GM18868 (cell line): ENCODE data around the gene TRMT2B.
"Not testable (repeated sequence)": the region's sequence is repeated elsewhere in the genome, so short reads cannot be mapped to it uniquely, and the experiment has no call there.

Experiments used
- ATAC-seq: cut with Tn5 transposase; IDR thresholded peaks from one replicate; pipeline ENCODE4 v1.9.1; 2021; ENCODE audit warnings: mild to moderate bottlenecking, moderate library complexity; ENCODE audit not compliant: unreplicated experiment

TRMT2B gene

GRCh38 chrX:101012031-101012430 lies 39.9 kb downstream of the TRMT2B start:
- not testable (repeated sequence) for ATAC-seq

- no peak for ATAC-seq
Observed at GRCh38 chrX:101009090-101009489, 42.8 kb downstream of the TRMT2B start.

GRCh38 chrX:100999451-100999850 lies 52.5 kb downstream of the TRMT2B start:
- ATAC-seq, result no peak

GRCh38 chrX:100995469-100995868 lies 56.4 kb downstream of the TRMT2B start:
- no peak for ATAC-seq

- peak; percentile 95 for ATAC-seq
Observed at GRCh38 chrX:100994352-100995281, 57.3 kb downstream of the TRMT2B start.

GRCh38 chrX:100990139-100990538 lies 61.8 kb downstream of the TRMT2B start:
- ATAC-seq, result no peak

GRCh38 chrX:100984818-100985217 lies 67.1 kb downstream of the TRMT2B start:
- ATAC-seq, result no peak

GRCh38 chrX:100981498-100981845 lies 70.4 kb downstream of the TRMT2B start:
- ATAC-seq, result not testable (repeated sequence)

- ATAC-seq, result no peak
Observed at GRCh38 chrX:100980608-100981497, 71.1 kb downstream of the TRMT2B start.

GRCh38 chrX:100979881-100980607 lies 71.9 kb downstream of the TRMT2B start:
- ATAC-seq, result no peak

GRCh38 chrX:100976211-100976610 lies 75.7 kb downstream of the TRMT2B start:
- no peak for ATAC-seq

- ATAC-seq, result no peak
Observed at GRCh38 chrX:100975212-100975611, 76.7 kb downstream of the TRMT2B start.

- ATAC-seq, result no peak
Observed at GRCh38 chrX:100973411-100973810, 78.5 kb downstream of the TRMT2B start.

GRCh38 chrX:100969936-100970335 lies 82.0 kb downstream of the TRMT2B start:
- no peak for ATAC-seq

GRCh38 chrX:100969408-100969807 lies 82.5 kb downstream of the TRMT2B start, which contains the start of gene ARL13A:
ARL13A (plus strand) TSS chrX:100969708; CDS start chrX:100973690, 3,982 bp downstream.
- no peak for ATAC-seq

GRCh38 chrX:100964362-100964761 lies 87.5 kb downstream of the TRMT2B start:
- no peak for ATAC-seq

GRCh38 chrX:100962811-100963210 lies 89.1 kb downstream of the TRMT2B start:
- ATAC-seq, result no peak
